Skin of body (tissue), 2 donors: ENCODE results near the gene ABCC6. TPM values are rescaled to one million over a fixed set of nuclear protein-coding genes. Genes with fewer than 3 reads are reported as not detected.
"Not testable (repeated sequence)": the region's sequence is repeated elsewhere in the genome, so short reads cannot be mapped to it uniquely, and the experiment has no call there.

Source experiments
- DNase-seq: peaks from one replicate; lab custom pipeline; 2025; lab: John Stamatoyannopoulos, UW
- total RNA-seq: library from RNA; depleted of rRNA; stranded (reverse); fragments of >200 nt; gene quantifications from one replicate; pipeline ENCODE4 v1.2.3, GENCODE V29; 2014

The ABCC6 gene
- 1.9 TPM for total RNA-seq

DNA sequence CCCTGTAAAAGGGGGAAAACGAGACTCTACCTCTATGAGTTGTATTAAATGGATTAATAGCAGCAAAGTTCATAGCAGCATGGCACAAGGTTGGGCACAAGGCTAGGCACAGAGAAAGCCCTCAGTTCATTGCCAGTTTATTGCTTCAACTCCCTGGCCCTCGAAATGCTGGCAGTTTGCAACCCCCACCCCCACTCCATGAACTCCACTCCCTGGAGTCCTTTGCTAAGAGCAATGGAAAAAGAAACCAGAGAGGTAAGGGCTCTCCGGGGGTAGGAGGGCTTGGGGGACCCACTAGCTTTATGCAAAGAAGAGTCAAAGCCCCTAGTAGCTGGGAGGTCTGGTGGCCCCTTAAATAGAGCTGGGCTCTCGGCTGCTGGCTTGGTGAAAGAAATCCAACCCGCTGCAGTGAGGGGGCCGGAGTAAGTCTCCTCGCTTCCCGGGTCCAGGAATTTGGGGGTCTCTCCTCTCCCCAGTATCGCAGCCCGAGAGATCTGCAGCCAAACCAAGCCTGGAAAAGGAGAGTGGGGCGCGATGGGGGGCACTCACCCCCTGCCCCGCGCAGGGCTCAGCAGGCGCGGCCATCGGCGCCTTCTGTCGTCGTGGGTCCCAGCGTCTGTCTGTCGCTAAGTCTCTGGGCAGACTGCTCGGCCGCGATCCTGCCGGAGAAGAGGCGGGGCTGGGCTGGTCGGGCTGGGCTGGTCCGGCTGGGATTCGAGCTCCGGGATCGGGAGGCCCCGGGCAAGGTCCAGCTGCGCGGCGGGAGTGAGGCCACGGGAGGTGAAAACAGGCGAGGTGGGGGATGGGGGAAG, at the start of gene ABCC6:
Gene ABCC6, minus strand, starts transcription at position 645 of the 812 bp plus-strand sequence. Its CDS starts 60 bp downstream, at position 585.
- DNase-seq: not testable (repeated sequence)

DNA sequence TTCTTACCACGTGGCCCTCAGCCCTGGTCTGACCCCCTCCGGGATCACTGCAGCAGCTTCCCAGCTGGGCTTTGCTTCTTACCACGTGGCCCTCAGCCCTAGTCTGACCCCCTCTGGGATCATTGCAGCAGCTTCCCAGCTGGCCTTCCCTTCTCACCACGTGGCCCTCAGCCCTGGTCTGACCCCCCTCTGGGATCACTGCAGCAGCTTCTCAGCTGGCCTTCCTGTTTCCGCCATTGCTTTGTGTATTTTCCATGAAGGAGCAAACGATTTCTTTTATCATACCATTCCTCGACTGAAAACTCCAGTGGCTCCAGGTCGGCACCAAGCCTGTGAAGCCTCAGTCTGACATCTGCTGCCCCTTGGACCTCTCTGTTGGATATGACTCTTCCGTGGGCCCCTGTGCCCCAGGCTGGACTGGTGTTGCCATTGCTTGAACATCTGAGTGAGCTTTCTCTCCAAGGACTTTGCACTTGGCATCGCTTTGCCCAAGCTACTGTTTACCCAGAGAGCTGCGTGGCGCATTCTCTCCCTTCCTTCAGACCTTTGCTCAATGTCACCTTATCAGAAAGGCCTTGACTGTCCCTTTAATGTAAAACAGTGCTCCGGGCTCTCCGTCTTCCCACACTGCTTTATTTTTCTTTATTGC, 49.4 kb upstream of the ABCC6 start:
- not testable (repeated sequence) for DNase-seq

DNA sequence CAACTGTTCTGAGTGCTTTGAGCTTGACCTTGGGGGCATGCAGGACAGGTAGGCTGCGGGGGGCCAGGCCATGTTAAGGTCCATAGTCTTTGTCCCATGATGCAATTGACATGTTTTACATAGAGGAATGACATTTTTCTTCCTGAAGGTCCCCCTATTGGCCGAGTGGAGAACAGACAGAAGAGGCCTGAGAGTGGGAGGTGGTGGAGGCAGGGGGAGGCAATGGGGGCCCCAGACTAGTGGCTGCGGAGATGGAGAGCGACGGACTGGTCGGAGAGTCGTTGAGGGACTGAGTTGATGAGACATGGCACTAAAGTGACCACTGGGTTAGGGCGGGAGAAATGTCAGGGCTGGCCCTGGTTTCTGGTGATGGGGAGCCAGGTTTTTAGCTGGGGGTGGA, 48.4 kb upstream of the ABCC6 start:
- not testable (repeated sequence) for DNase-seq

DNA sequence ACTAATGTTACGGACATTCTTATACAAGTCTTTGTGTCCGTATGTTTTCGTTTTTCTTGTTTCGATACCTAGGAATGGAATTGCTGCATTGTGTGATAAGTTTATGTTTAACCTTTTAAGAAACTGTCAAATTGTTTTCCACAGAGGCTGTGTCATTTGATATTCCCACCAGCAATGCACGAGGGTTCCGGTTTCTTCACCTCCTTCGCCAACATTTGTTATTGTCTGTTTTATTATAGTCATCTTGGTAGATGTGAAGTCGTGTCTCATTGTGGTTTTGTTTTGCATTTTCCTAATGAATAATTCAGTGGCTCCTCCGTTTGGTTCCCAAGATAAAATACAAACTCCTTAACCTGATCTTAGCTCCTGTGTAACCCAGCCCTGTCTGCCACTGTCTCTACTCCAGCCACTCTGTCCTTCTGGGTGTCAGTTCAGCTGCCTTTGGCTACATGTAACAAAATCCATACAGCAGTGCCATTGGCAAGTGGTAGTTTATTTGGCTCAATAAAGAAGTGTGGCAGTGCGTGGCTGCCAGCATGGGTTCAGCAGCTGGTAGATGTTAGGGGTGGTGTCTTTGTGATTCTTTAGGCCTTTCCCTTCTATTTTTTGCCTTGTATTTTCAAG, 45.0 kb upstream of the ABCC6 start:
- not testable (repeated sequence) for DNase-seq

DNA sequence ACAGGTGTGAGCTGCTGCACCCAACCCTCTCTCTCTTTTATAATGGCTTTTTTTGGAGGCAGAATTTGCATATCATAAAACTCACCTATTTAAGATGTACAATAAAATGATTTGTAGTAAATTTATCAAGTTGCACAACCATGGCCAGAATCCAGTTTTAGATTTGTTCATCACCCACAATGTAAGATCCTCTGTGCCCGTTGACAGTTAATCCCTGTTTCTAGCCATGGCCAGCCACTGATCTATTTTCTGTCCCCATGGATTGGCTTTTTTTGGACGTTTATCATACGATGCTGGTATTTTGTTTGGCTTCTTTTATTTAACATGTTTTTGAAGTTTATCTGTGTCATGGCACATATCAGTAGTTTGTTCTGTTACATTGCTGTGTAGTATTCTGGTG, 44.4 kb upstream of the ABCC6 start:
- not testable (repeated sequence) for DNase-seq

DNA sequence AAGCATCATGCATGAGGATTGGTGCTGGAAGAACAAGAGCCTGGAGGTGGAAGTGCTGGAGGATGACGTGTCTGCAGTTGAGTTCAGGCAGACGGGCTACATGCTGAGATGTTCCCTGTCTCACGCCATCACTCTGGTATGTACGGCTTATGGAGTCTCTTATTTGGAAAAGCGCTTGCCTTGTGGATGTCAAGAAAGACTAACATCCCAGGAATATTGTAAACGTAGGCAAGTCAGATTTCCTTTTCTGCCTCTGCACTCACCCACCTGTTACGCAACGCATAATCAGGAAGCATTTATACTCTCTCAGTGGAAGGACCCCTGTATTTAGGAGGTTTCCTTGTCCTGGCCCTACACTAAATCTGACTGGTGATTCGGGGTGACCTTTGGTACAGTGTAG, 41.8 kb upstream of the ABCC6 start:
- not testable (repeated sequence) for DNase-seq

DNA sequence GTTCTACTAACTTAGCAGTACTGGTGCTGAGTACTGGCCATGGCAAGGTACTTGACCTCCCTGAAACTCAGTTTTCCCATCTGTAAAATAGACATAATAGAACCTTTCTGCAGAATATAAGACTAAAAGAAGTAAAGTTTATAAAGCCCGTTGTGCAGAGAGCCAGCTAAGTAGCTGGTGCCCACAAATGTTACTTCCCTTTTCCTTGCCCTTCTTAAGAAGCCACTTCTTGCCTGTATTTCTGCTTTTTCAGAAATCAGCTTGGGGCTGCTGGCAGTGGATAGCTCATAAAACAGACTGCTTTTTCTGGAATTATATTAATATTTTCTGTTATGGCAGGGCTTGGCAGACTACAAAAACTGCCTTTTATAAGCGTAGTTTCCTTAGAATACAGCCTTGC, 40.7 kb upstream of the ABCC6 start:
- DNase-seq: not testable (repeated sequence)

DNA sequence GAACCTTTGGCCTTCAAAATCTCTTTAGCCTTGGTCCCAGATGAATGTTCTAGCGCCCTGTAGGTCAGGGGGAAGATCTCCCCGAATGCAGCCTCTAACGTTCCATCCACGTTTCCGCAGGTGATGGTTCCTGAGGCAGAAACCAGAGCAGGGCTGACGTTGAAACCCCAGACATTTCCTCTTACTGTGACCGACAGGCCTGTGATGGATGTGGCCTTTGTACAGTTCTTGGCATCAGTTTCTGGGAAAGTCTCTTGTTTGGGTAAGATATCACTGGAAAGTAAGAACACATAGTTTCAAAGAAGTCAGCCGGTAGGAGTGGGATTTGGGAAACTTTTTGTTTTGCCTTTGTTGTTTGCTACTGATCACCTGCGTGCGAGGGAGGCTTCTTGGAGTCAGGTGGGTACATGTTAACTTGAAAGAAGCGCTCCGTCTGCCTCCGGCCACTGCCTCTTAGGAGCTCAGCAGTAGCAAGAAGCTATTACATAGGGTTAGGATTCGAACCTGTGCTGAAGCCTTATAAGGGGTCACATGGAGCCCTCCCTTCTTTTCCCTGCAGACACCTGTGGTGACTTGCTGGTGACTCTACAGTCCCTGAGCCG, 39.8 kb upstream of the ABCC6 start:
- not testable (repeated sequence) for DNase-seq

DNA sequence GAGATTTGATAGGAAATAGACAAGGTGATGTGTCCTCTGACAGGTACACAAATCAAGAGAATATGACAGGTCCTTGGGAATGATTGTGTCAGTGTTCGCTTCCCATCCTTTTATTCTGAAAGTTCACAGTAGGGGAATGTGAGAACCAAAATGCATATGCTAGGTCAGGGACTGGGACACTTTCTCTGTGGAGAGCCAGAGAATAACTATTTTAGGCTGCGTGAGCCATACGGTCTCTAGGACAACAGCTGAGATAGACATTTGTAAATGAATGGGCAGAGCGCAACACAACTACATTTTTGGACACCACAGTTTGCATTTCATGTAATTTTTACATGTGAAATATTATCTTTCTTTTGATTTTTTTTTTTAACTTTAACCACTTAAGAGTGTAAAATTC, 36.7 kb upstream of the ABCC6 start:
- DNase-seq: not testable (repeated sequence)

DNA sequence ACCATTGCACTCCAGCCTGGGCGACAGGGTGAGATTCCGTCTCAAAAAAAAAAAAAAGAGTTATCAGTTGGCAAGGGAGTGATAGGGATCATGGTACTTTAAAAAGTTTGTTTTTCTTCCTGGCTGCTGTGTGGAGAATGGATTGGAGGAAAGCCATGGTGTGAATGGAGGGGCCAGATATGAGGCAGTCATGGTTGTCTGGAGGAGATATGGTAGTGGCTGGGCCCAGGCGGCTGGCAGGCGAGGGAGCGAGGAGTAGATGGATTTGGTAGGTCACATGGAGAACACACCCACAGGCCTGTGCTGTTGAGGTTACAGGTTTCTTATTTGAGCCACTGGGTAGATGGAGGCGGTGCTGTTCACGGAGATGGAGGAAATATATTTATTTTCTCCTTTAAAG, 35.5 kb upstream of the ABCC6 start:
- DNase-seq: not testable (repeated sequence)

DNA sequence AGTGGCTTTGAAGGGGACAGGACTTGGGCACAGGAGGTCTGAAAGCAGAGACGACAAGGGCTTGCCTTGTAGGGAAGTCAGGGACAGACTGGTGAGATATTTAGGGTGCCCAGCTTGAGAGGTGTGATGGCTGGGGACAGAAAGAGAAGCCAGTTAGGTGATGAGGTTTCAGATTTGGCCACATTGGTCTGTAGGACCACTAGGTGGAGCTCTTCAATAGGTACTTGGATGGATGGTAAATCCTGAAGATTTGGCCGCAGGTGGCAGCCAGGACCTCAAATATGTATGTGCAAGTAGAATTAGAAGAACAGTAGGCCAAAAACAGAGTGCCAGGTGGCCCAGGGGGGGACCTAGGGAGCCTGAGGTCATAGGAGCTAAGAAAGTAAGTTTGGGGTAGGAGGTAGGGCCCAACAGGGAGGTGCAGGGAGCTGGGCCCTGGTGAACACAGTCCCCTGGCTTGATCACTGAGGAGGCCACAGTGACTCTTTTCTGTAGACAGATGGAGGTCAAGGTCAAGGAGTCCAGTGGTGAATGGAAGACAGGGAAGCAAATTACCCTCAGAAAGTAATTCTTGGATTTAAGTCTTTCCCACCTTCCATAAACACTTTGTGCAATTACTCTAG, 34.1 kb upstream of the ABCC6 start:
- DNase-seq: not testable (repeated sequence)

DNA sequence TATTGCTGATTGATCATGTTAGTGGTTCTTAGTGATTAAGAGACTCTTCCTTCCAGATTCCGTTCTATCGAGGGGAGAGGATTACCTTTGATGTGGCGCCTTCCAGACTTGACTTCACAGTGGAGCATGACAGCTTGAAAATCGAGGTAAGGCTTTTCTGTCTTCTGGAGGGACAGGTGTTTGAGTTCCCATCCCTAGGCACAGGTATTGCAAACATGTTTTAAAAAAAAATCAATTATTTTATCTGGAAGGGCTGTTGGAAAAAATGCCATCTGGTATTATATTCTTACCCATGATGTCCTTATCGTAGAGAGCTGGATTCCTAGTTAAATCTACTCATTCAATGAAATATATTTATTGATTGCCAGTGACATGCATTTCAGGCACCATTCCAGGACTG, 29.1 kb upstream of the ABCC6 start:
- DNase-seq: not testable (repeated sequence)

DNA sequence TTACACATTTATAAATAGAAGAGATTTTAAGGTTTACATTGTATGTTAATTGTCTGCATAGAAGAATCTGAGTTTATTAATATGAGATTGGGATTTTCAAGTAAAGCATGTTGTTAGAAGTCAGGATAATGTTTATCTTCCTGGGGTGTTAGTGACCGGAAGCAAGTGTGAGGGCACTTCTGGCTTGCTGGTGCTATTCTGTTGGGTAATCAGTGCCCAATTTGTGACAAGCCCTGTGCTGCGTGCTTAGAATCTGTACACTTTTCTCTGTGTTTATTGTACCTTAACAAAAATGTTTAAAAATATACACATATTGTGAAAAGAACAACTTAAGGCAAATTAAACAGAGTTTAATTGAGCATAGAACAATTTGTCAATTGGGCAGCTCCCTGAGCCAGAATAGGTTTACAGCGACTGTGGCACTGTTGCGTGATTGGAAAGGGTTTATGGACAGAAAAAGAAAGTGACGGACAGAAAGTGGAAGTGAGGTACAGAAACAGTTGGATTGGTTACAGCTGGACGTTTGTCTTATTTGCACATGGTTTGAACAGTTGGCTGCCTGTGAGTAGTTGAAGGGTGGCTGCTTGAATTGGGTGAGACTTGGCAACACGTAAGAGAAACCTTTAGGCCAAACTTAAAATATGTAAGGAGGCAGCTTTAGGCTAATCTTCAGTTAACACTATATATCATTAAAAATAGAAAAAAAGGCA, 26.5 kb upstream of the ABCC6 start:
- DNase-seq: not testable (repeated sequence)

DNA sequence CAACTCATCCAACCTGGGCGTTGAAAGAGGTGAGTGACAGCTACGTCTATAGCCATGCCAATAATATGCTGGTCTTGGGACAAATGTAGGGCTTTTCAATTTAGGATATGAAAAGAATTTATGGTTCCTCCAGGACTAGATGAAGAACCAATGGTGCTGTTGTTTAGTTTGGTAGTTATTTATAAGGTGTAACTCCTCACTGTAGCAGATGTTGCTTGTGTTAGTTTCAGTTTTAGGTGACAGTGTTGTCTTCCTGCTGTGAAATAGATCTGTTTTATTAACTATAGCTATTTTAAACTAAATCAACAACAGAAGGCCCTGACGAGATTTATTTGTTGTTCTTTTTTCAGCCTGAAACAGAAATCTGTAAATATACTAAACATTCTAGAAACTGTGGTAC, 24.1 kb upstream of the ABCC6 start:
- DNase-seq: not testable (repeated sequence)

DNA sequence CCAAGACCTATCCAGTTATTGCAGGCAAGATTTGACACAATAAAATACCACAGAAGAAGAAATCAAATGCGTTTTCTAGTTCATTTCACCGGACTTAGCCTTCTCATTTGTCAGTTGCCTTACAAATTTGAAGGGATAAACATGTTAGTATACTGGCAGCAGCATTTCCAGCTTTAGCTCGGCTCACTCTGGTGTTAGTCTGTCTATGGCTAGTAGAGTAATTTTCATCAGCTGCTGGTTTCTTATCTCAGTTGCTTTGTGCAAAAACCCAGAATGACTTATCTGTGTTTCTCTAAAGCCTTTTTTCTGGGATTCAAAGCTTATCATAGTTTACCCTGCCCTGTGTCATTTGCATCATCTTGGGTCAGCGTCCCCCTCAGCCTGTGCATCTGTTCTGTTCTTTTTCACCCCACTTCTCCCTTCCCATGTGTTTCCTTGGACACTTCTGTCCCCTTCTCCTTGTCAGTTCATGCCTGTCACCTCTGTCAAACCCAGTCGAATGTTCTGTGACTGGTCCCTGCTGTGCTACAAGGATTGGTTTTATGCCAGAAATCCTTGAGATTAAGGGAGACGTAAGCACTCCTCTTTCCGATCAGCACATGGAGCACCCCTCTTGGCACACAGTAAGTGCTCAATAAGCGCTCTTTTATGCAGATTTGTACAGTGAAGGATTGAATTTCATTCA, 23.4 kb upstream of the ABCC6 start:
- not testable (repeated sequence) for DNase-seq

DNA sequence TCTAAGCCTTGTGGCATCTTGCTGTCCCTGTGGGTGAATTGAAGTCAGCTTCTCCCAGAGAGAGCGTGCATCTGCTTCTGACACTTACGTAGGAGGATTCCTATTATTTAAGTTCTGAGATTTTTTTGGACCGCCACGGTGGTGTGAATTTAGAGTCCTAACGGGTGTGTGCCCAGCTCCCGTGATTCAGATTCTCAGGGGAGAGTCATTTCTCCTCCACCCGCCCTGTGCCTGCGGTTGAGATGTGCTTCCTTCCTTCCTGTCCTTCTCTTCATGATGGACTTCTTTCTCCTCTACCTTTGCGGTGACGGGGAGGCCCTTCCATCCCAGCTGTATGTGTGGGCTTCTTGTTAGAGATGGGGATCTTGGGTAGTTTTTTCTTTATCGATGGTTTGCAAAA, 20.6 kb upstream of the ABCC6 start:
- DNase-seq: not testable (repeated sequence)

DNA sequence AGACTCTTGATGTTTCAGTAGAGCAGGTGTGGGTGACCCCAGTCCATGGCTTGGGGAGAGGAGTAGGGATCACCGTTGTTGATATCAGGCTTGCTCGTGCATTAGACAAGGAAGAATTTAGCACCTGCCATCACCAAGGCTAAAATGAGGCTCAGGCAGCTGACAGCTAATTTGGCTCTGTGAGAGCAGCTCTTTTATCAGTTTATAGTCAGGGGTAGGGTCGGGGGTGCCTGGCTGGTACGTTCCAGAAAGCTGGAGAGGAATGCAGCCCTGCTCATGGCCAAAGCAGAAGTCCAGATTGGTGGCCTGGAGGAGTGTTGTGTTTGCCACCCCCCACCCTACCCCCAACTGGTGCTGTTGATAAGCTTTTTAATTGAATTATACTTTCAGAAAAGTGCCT, 17.4 kb upstream of the ABCC6 start:
- DNase-seq: not testable (repeated sequence)

DNA sequence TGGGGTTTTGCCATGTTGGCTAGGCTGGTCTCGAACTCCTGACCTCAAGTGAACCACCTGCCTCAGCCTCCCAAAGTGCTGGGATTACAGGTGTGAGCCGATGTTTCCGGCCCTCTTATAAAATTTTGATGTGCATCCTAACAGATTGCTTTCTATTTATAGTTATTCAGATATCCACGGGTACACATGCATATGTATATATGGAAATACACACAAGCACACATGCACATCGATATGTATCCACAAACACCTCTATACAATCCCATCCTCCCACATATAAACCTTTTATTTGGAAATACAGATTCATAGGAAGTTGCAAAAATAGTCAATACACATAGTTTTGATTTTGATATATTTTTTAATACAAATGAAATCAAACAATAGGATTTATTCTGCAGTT, 14.4 kb upstream of the ABCC6 start:
- DNase-seq: not testable (repeated sequence)

DNA sequence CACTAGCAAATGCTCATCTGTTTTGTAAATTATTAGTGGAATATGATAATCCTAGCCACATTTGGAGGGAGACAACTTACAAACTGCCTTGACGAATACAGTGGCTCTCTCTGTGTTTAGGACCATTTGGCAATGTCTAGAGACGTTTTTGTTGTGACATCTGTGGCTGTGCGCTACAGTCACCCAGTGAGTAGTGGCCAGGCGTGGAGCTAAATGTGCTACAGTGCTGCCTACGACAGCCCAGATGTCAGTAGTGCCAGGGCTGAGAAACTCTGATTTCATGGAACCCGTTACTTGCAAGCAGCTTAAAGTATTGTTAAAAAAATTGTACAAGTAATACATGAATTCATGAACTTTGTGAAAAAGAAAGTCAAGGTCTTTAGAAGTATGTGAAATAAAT, 13.8 kb upstream of the ABCC6 start:
- not testable (repeated sequence) for DNase-seq

DNA sequence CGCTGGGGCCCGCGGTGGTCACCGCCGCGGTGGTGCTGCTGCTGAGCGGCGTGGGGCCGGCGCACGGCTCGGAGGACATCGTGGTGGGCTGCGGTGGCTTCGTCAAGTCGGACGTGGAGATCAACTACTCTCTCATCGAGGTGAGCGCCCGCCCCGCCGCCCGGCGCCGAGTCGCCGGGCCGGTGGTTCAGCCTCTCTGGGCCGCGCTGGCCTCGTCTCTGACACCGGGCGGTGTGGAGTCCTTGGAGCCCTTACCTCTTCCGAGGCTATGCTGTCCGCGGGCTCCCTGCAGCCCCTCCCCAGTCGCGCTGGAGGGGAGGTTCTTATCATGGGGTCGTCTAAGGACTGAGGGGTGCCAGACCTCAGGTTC, 9.4 kb upstream of the ABCC6 start:
- not testable (repeated sequence) for DNase-seq
